Osteocyte (in vitro differentiated cells): Measurements from ENCODE around the gene KCNJ1. TPM values are rescaled to one million over a fixed set of nuclear protein-coding genes. Genes with fewer than 3 reads are reported as not detected.
A peak's percentile ranks its signal among the peaks of the same experiment; 100 is the strongest.

ENCODE experiments used
- DNase-seq: peaks from one replicate; pipeline ENCODE4 v3.0.0; 2021; ENCODE audit warnings: mixed read lengths; ENCODE audit not compliant: unreplicated experiment; ENCODE audit errors: extremely low spot score
- H3K27ac Mint-ChIP-seq: one replicate; pipeline ENCODE4 v1.8.0; 2021; ENCODE audit warnings: mild to moderate bottlenecking, mixed read lengths; ENCODE audit not compliant: unreplicated experiment
- H3K27me3 Mint-ChIP-seq: one replicate; pipeline ENCODE4 v1.8.0; 2021; ENCODE audit warnings: mixed read lengths; ENCODE audit not compliant: unreplicated experiment
- H3K36me3 Mint-ChIP-seq: one replicate; pipeline ENCODE4 v1.8.0; 2021; ENCODE audit warnings: mixed read lengths; ENCODE audit not compliant: unreplicated experiment
- H3K4me1 Mint-ChIP-seq: one replicate; pipeline ENCODE4 v1.8.0; 2021; ENCODE audit warnings: mixed read lengths; ENCODE audit not compliant: unreplicated experiment
- H3K4me3 Mint-ChIP-seq: one replicate; pipeline ENCODE4 v1.8.0; 2021; ENCODE audit warnings: mild to moderate bottlenecking, moderate library complexity, mixed read lengths; ENCODE audit not compliant: unreplicated experiment
- H3K9me3 Mint-ChIP-seq: one replicate; pipeline ENCODE4 v1.8.0; 2021; ENCODE audit warnings: mixed read lengths; ENCODE audit not compliant: unreplicated experiment
- CTCF ChIP-seq: fragments of 200-600 bp; sonication (generic); IDR thresholded peaks from 2 replicates; pipeline ENCODE4 v1.5.0; 2021; ENCODE audit warnings: antibody characterized with exemption, mild to moderate bottlenecking, moderate library complexity
- total RNA-seq: library from RNA; stranded (reverse); gene quantifications from 2 replicates; pipeline ENCODE4 v1.2.1, GENCODE V29; 2021

KCNJ1 gene
- total RNA-seq, 1 donor from 2014 or later: not detected

- H3K4me3 Mint-ChIP-seq: no peak overlapping the region
Measured at GRCh38 chr11:128814856-128815705, 52.0 kb downstream of the KCNJ1 start.

GRCh38 chr11:128813729-128814128 is 53.4 kb downstream of the KCNJ1 start:
- Mint-ChIP-seq H3K9me3 (no peaks in the 10 kb centered on the region), H3K36me3 (peaks cover 23% of the 10 kb centered on the region), H3K27ac (no peak overlapping the region), H3K4me1 (peaks cover 20% of the 10 kb centered on the region), H3K4me3 (no peak overlapping the region), H3K27me3 (no peaks in the 10 kb centered on the region)
- DNase-seq: no peak
- no peak for TF ChIP-seq CTCF

More at GRCh38 chr11:128814856-128815705, 52.0 kb downstream of the KCNJ1 start:
- Mint-ChIP-seq H3K4me1 (peaks cover 20% of the 10 kb centered on the region), H3K27ac (peak overlapping the region; percentile 67), H3K27me3 (no peaks in the 10 kb centered on the region), H3K9me3 (no peaks in the 10 kb centered on the region), H3K36me3 (peaks cover 13% of the 10 kb centered on the region)
- DNase-seq: no peak
- TF ChIP-seq CTCF: no peak

DNA sequence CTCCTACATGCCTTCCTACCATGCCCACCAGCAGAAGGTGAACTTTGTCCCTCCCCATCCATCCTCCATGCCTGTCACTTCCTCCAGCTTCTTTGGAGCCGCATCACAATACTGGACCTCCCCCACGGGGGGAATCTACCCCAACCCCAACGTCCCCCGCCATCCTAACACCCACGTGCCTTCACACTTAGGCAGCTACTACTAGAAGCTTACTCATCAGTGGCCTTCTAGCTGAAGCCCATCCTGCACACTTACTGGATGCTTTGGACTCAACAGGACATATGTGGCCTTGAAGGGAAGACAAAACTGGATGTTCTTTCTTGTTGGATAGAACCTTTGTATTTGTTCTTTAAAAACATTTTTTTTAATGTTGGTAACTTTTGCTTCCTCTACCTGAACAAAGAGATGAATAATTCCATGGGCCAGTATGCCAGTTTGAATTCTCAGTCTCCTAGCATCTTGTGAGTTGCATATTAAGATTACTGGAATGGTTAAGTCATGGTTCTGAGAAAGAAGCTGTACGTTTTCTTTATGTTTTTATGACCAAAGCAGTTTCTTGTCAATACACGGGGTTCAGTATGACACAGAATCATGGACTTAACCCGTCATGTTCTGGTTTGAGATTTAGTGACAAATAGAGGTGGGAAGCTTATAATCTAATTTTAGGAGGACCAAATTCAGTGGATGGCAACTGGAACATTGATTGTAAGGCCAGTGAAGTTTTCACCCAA is 56.1 kb downstream of the KCNJ1 start:
- no peak for DNase-seq
- Mint-ChIP-seq H3K4me3 (no peak overlapping the region), H3K27ac (no peak overlapping the region), H3K4me1 (peaks cover 24% of the 10 kb centered on the region), H3K9me3 (no peaks in the 10 kb centered on the region), H3K36me3 (peaks cover 33% of the 10 kb centered on the region), H3K27me3 (no peaks in the 10 kb centered on the region)
- TF ChIP-seq CTCF: no peak

DNA sequence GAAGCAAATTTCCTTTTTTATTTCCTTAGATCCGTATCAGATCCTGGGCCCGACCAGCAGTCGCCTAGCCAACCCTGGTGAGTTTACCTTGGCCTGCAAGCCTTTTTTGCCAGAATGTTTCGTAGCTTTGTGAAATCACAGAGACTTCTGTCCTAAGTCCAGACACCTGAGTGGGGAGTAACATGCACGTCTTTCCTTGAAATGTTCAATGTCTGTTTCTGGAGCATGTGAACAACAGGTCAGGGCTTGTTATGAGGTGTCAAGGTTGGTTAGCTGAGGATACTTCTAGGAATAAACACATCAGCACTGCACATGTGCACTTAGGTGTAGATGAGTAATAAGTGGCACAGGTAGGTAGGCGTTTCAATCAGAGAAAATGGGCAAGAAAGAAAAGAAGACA is 58.0 kb downstream of the KCNJ1 start:
- no peak for TF ChIP-seq CTCF
- DNase-seq: no peak
- H3K27ac Mint-ChIP-seq: no peak overlapping the region
- H3K36me3 Mint-ChIP-seq: peaks cover 44% of the 10 kb centered on the region
- no peaks in the 10 kb centered on the region for H3K9me3 Mint-ChIP-seq
- H3K27me3 Mint-ChIP-seq: no peaks in the 10 kb centered on the region
- H3K4me1 Mint-ChIP-seq: peaks cover 13% of the 10 kb centered on the region
- no peak overlapping the region for H3K4me3 Mint-ChIP-seq

- no peaks in the 10 kb centered on the region for H3K27me3 Mint-ChIP-seq
- no peaks in the 10 kb centered on the region for H3K9me3 Mint-ChIP-seq
- no peak overlapping the region for H3K4me3 Mint-ChIP-seq
- H3K4me1 Mint-ChIP-seq: peaks cover 25% of the 10 kb centered on the region
- TF ChIP-seq CTCF: no peak
- no peak for DNase-seq
- peaks cover 49% of the 10 kb centered on the region for H3K36me3 Mint-ChIP-seq
- peak overlapping the region; percentile 38 for H3K27ac Mint-ChIP-seq
Measured at GRCh38 chr11:128807909-128808308, 59.2 kb downstream of the KCNJ1 start.
